D721Med (cell line): Measurements from ENCODE around the gene MYOCD.

Source experiments
- DNase-seq: peaks from one replicate; pipeline ENCODE4 v3.0.0; 2011; ENCODE audit warnings: low spot score; ENCODE audit not compliant: insufficient read length
- FAIRE-seq: peaks from 2 replicates; lab custom pipeline; 2011; peaks lifted over from hg19 to GRCh38; lab: Jason Lieb, UNC
- TF ChIP-seq, protein P1 (sequence below): IDR thresholded peaks from 2 replicates; pipeline ENCODE4 v1.5.1; 2012; ENCODE audit warnings: mild to moderate bottlenecking, control low read depth; ENCODE audit not compliant: insufficient read depth; ENCODE audit errors: missing control alignments

The MYOCD gene

DNA sequence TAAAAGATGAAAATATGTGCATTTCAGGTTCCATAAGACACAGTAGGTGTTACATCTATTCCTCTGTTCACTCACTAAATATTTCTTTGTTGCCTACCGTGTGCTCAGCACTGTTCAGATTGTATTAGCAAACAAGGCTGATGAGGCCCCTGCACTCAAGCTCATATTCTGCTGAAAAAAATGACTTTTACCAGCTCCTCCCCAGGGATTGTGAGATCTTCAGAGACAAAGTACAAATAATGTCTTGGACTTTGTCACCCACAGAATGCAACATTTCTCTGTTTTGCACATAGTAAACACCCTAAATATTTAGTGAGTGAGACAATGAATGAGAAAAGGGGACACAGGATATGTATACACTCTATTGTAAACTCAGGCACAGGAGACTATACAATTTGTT, 21.9 kb upstream of the MYOCD start:
- TF ChIP-seq, protein P1, sequence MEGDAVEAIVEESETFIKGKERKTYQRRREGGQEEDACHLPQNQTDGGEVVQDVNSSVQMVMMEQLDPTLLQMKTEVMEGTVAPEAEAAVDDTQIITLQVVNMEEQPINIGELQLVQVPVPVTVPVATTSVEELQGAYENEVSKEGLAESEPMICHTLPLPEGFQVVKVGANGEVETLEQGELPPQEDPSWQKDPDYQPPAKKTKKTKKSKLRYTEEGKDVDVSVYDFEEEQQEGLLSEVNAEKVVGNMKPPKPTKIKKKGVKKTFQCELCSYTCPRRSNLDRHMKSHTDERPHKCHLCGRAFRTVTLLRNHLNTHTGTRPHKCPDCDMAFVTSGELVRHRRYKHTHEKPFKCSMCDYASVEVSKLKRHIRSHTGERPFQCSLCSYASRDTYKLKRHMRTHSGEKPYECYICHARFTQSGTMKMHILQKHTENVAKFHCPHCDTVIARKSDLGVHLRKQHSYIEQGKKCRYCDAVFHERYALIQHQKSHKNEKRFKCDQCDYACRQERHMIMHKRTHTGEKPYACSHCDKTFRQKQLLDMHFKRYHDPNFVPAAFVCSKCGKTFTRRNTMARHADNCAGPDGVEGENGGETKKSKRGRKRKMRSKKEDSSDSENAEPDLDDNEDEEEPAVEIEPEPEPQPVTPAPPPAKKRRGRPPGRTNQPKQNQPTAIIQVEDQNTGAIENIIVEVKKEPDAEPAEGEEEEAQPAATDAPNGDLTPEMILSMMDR: no peak
- FAIRE-seq: no peak

DNA sequence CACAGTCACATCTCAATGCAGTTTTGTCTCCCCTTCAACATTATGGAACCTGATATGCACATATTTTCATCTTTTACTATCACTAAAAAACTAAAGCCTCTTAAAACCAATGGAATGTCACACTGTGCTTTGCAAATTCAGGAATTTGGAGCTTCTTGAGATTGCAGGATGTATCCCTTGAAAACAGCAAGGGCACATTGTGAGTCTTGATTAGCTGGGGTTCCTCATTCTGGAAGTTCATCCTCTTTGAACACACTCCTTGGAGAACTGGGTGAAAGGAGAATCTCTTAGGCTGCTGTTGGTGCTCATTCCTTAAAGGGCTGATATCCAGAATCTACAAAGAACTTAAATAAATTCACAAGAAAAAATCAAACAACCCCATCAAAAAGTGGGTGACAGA, 21.1 kb upstream of the MYOCD start:
- DNase-seq (no peak), FAIRE-seq (no peak)
- TF ChIP-seq, protein P1: no peak

More for the DNA sequence above, 21.9 kb upstream of the MYOCD start:
- no peak for DNase-seq

DNA sequence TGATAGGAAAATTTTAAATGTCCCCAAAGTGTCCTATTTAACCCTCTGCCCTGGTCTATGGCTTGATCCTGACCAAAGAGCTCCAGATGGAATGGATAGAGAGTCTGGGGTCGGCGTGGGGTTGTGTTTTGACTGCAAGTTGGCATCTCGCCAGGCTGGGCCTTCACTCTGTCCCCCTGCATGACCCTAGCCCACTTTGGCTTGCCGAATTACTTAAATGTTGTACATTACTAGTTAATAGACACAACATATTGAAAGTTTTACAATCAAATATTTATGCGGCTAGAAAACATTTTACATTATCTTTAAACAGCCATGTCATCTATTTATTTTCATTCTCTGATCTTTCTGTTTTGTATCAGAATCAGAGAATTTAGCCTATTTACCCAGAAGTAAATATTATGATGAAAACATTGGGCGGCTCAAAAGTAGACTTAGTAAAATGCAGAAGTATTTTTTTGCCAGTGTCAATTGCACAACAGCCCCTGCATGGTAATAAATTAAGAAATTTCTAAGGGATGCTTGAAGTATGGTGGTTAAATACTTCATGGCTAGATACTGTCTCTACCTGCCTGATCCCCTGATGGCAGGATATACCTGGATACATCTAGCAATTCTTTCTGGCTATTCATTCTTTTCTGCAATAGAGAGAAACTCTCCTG, 18.8 kb upstream of the MYOCD start:
- TF ChIP-seq, protein P1: no peak
- no peak for DNase-seq
- FAIRE-seq: no peak

DNA sequence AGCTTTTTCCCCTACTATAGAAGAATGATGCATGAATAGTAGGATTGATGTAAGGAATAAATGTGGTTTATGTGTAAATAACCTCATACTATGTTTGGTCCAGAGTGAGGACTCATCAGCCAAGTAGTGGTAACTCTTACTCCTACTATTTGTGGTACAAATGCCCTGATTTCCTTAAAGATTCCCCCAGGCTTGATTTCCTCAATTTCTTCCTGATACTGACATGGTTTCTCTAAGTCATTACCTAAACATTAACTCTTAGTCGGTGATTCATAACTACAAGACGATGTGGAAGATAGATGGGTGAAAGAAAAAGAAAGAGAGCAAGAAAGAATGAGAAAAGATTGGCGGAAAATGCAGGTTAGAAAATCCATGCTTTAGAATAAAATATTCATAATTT, 17.2 kb upstream of the MYOCD start:
- FAIRE-seq: no peak
- TF ChIP-seq, protein P1: no peak
- DNase-seq: no peak

DNA sequence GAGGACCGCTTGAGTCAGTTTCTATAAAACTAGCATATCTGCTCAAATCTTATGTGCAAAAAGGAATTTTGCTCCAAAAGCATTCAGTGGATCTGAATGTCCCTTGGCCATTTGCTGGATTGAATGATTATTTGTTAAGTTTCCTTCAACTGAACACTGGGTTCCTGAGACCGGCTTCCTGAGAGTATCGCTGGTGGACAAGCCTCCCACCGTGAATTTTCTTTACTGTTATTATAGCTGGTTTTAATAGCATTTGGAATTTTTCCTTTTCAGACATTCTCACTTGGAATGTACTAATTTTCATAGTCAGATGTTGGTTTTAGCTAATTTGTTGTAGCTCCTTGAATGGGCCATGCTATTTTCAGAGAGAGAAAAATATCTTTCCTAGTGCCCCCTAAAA, 9.8 kb upstream of the MYOCD start:
- FAIRE-seq: no peak
- TF ChIP-seq, protein P1: no peak

DNA sequence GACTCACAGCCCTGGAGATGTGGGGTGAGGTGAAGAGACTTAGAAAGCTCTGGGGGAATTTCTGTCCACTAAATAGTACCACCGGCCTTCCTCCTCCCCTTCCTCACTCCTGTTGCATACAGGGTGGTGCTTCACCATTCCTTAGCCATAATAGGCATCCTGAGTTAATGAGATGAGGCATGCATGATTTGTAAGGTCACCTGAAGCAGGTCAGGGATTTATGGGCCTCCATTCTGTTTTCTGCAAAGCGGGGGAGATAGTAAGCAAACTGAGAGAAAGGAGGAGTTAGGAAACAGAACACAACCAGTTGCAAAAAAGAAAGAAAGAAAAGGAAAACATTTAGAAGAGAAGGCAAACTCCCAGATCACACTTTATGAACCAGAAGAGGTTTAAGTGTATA, 9.3 kb upstream of the MYOCD start:
- TF ChIP-seq, protein P1: no peak
- FAIRE-seq: no peak
- DNase-seq: no peak

More for the DNA sequence above, 9.8 kb upstream of the MYOCD start:
- DNase-seq: no peak

DNA sequence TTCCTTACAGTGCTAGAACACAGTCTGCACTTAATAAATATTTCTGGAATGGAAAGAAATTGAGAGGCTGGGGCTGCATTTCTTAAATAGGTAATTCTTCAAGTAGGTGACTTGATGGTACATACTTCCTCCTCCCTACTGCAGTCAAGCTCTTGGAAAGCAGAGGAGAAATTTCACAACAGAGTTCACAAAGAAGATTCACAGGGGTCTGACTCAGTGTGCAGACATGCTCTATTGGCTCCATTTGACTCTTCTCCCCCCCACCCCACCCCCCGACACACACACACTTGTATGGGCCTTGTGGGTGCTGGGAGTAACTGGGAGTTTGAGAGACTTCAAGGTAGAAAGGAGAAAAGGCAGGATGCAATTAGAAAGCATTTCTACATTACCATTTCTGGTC, 6.2 kb upstream of the MYOCD start:
- DNase-seq: no peak
- no peak for FAIRE-seq
- TF ChIP-seq, protein P1: no peak
